ENCODE results near the gene LSM3.

LSM3 gene

GRCh38 chr3:14158370-14158769 lies 20.2 kb upstream of the LSM3 start:
- DNase-seq, result no peak

GRCh38 chr3:14159426-14159825 lies 19.2 kb upstream of the LSM3 start:
- DNase-seq, result no peak

- DNase-seq, result no peak
Observed at GRCh38 chr3:14161282-14161681, 17.3 kb upstream of the LSM3 start.

GRCh38 chr3:14162178-14162577 lies 16.4 kb upstream of the LSM3 start:
- no peak for DNase-seq

GRCh38 chr3:14166877-14167603 lies 11.6 kb upstream of the LSM3 start:
- DNase-seq, result no peak

- DNase-seq, result no peak
Observed at GRCh38 chr3:14169435-14169834, 9.2 kb upstream of the LSM3 start.

GRCh38 chr3:14169871-14170270 lies 8.7 kb upstream of the LSM3 start:
- no peak for DNase-seq

GRCh38 chr3:14170531-14171159 lies 8.0 kb upstream of the LSM3 start:
- no peak for DNase-seq

GRCh38 chr3:14172496-14172895 lies 6.1 kb upstream of the LSM3 start:
- DNase-seq, result no peak

- DNase-seq, result no peak
Observed at GRCh38 chr3:14174483-14174882, 4.1 kb upstream of the LSM3 start.

- no peak for DNase-seq
Observed at GRCh38 chr3:14175383-14176037, 3.1 kb upstream of the LSM3 start.

GRCh38 chr3:14177580-14178246 lies 904 bp upstream of the LSM3 start:
- peak in 1 of 2 experiments; percentile 7 for DNase-seq

GRCh38 chr3:14179114-14179465 lies 473 bp downstream of the LSM3 start:
- no peak for DNase-seq

- DNase-seq, result no peak
Observed at GRCh38 chr3:14179795-14180194, 1.2 kb downstream of the LSM3 start.

- DNase-seq, result no peak
Observed at GRCh38 chr3:14181253-14181652, 2.6 kb downstream of the LSM3 start.

- no peak for DNase-seq
Observed at GRCh38 chr3:14183015-14183577, 4.5 kb downstream of the LSM3 start.

- DNase-seq, result no peak
Observed at GRCh38 chr3:14186854-14187458, 8.3 kb downstream of the LSM3 start.

- DNase-seq, result no peak
Observed at GRCh38 chr3:14188041-14188754, 9.6 kb downstream of the LSM3 start.

GRCh38 chr3:14194865-14195264 lies 16.2 kb downstream of the LSM3 start:
- DNase-seq, result no peak

GRCh38 chr3:14199641-14200040 lies 21.0 kb downstream of the LSM3 start:
- DNase-seq, result no peak

- no peak for DNase-seq
Observed at GRCh38 chr3:14200276-14200675, 21.7 kb downstream of the LSM3 start.

- DNase-seq, result no peak
Observed at GRCh38 chr3:14200841-14201240, 22.2 kb downstream of the LSM3 start.

All from cerebellar nuclear complex (tissue), 1 donor.